Hematopoietic multipotent progenitor cell treated with erythropoietin and hydrocortisone succinate and interleukin-3 and kit ligand, for 17 days (in vitro differentiated cells): ENCODE results near the gene PTGDS.

ENCODE experiments used
- DNase-seq: peaks from one replicate; pipeline ENCODE4 v3.0.0-alpha.2; 2015; ENCODE audit warnings: low spot score

PTGDS gene

DNA sequence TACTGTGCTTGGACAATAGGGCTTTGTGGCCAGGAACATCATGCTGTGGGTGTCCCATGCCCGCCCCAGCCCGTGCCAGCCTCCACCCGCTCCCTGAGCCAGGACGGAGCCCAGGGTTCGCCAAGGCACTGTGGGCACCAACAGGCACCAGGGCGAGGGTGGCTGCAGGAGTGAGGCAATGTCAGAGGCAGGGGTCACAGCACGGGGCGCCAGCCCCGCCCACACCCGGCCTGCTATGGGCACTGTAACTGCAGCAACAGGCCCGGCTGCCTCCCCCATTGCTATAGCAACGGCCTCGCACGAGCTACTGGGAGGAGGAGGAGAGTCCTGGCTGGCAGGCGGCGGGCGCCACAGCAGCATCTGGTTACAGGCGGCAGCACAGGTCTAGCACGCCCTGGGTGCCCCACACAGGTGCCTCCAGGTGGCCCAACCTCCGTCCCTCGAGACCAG is 48.2 kb downstream of the PTGDS start:
- DNase-seq: no peak

DNA sequence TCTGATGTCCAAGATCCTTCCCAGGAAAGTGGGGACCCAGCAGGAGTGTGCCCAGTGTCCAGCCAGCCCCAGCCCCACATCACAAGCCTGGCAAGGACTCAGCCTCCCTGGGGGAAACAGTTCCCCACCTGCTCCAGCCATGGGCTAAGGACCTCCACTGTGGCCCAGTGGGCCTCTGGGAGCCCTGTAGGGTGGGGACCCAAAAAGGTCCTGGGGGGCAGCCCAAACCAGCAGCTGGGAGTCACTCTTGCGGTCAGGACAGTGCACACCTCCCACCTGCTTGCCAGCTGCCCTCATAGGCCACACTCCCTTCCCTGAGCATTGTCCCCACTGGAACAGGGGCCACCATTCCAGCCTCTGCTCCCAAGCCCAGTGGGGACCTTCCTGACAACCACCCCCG is 49.1 kb downstream of the PTGDS start:
- DNase-seq: no peak

GRCh38 chr9:137026828-137027227 is 49.5 kb downstream of the PTGDS start:
- DNase-seq: no peak

GRCh38 chr9:137027369-137028262 is 50.3 kb downstream of the PTGDS start, which contains the start of gene ABCA2:
ABCA2 (minus strand) TSS chr9:137028237; CDS start chr9:137028140, 97 bp downstream.
- DNase-seq: no peak

DNA sequence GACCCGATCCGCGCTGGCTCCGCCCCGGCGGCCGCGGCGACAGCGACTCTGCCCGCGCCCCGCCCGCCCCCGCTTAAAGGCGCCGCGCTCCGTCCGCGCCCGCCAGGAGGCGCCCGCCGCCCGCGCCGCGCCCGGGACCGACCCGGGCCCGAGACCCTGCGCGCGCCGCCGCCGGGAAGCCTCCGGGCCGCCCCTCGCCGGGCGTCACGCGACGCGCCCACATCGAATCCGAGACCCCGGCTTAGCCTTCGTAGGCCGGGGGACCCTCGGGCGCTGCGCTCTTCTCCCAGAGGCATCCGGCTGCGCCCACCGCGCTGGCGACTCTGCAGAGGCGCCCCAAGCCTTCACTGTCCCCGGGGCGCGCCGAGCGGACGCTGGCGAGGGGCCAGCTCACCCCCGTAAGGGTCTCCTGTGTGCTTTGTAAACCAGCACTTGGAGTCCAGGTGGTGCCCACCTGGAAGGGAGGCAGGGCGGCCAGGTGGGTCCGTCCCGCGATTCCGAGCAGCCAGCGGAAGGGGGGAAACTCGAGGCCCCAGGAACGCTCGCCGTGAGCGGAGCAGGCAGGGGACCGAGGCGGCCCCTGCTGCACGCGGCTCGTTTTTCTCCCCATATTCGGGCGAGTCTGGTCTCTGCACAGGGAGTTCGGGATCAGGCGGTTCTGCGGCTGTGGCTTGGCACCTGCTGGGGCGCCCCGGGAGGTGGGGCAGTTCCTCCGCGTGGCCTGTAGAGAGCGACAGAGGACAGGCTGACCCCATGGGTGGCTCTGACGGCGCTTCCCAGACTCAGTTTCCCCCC is 51.2 kb downstream of the PTGDS start:
- peak; percentile 72 for DNase-seq

- DNase-seq: peak; percentile 71
These were observed 52.0 kb downstream of the PTGDS start for GRCh38 chr9:137029058-137029936.

- DNase-seq: no peak
These were observed 52.7 kb downstream of the PTGDS start for GRCh38 chr9:137030006-137030405.

- DNase-seq: no peak
These were observed 53.5 kb downstream of the PTGDS start for GRCh38 chr9:137030538-137031527.
